Tibial nerve (tissue), 4 donors: ENCODE results near the gene CADPS. TPM values are rescaled to one million over a fixed set of nuclear protein-coding genes. Genes with fewer than 3 reads are reported as not detected.

ENCODE experiments used
- DNase-seq, 2 donors: peaks; one replicate each; pipeline ENCODE4 v3.0.0-alpha.2; 2019; ENCODE audit warnings: low spot score in 2 of 2
- H3K27ac ChIP-seq, 4 donors: fragments of 200-600 bp; sonication (generic) in 3 of 4; one replicate each; pipeline ENCODE4 v1.5.1; 2017 to 2019; ENCODE audit warnings: mild to moderate bottlenecking in 1 of 4
- H3K27me3 ChIP-seq, 2 donors: fragments of 200-600 bp; sonication (generic) in 1 of 2; one replicate each; pipeline versions ENCODE4 v1.5.1 to v1.6.0; 2017 to 2019
- H3K36me3 ChIP-seq, 3 donors: fragments of 200-600 bp; sonication (generic); one replicate each; pipeline ENCODE4 v1.5.1; 2018 to 2019
- H3K4me1 ChIP-seq, 4 donors: fragments of 200-600 bp; sonication (generic) in 3 of 4; one replicate each; pipeline ENCODE4 v1.5.1; 2017 to 2019
- H3K4me3 ChIP-seq, 4 donors: fragments of 200-600 bp; sonication (generic) in 3 of 4; one replicate each; pipeline ENCODE4 v1.5.1; 2017 to 2019; ENCODE audit warnings: mild to moderate bottlenecking in 1 of 4, moderate library complexity in 1 of 4
- H3K9me3 ChIP-seq, 4 donors: fragments of 200-600 bp; sonication (generic) in 3 of 4; one replicate each; pipeline ENCODE4 v1.5.1; 2017 to 2019
- CTCF ChIP-seq, 5 experiments: fragments of 200-600 bp in 3 of 5; fragments of 450-650 bp in 2 of 5; sonication (generic) in 3 of 5; IDR thresholded peaks; one replicate each; pipeline ENCODE4 v1.5.1; 2016 to 2019; ENCODE audit warnings: antibody characterized with exemption in 5 of 5, mild to moderate bottlenecking in 3 of 5, moderate library complexity in 2 of 5
- EP300 ChIP-seq, 2 donors: sonication (generic); formaldehyde crosslinking; IDR thresholded peaks; one replicate each; pipeline ENCODE4 v1.6.1; 2017; ENCODE audit warnings: antibody characterized with exemption in 2 of 2, mild to moderate bottlenecking in 1 of 2
- POLR2A ChIP-seq, 2 donors: fragments of 450-650 bp; IDR thresholded peaks; one replicate each; pipeline ENCODE4 v1.6.1; 2017; ENCODE audit warnings: antibody characterized with exemption in 2 of 2, mild to moderate bottlenecking in 2 of 2, moderate library complexity in 2 of 2
- WGBS, 2 donors: methylation state at CpG; one replicate each; pipeline ENCODE4 v1.1.5; 2018; 5-methylcytosine and 5-hydroxymethylcytosine counted together
- total RNA-seq, 4 donors: library from RNA; depleted of rRNA; stranded (reverse); fragments of >200 nt; gene quantifications; one replicate each; pipeline ENCODE4 v1.1.0, GENCODE V29; 2016

Gene CADPS
- total RNA-seq, 4 donors from 2014 or later = 16.2 to 16.7 TPM; not detected in 2

- no peaks in the 10 kb centered on the region for H3K9me3 ChIP-seq
- H3K4me1 ChIP-seq = no peaks in the 10 kb centered on the region
- no peak for TF ChIP-seq POLR2A (IDR thresholded peaks at IDR 0.05)
- no peak for TF ChIP-seq EP300 (IDR thresholded peaks at IDR 0.05)
- TF ChIP-seq CTCF (IDR thresholded peaks at IDR 0.05) = no peak
- no peak overlapping the region for H3K4me3 ChIP-seq
- 74 to 78% methylated on average over 4 of the region's 4 CpGs for WGBS, 2 donors
- no peaks in the 10 kb centered on the region for H3K36me3 ChIP-seq
- no peak for DNase-seq
- peaks cover 0 to 4% of the 10 kb centered on the region in 2 donors for H3K27me3 ChIP-seq
- no peak overlapping the region for H3K27ac ChIP-seq
These were observed 150.7 kb downstream of the CADPS start for GRCh38 chr3:62724503-62724902.

GRCh38 chr3:62723914-62724217 lies 151.3 kb downstream of the CADPS start:
- no peaks in the 10 kb centered on the region for H3K9me3 ChIP-seq
- no peak overlapping the region for H3K4me3 ChIP-seq
- peaks cover 0 to 4% of the 10 kb centered on the region in 2 donors for H3K27me3 ChIP-seq
- 94 to 100% methylated on average over 1 of the region's 1 CpG for WGBS, 2 donors
- no peak for DNase-seq
- no peak overlapping the region for H3K27ac ChIP-seq
- no peaks in the 10 kb centered on the region for H3K36me3 ChIP-seq
- no peaks in the 10 kb centered on the region for H3K4me1 ChIP-seq
- no peak for TF ChIP-seq POLR2A (IDR thresholded peaks at IDR 0.05)
- TF ChIP-seq EP300 (IDR thresholded peaks at IDR 0.05) = no peak
- TF ChIP-seq CTCF (IDR thresholded peaks at IDR 0.05) = no peak

GRCh38 chr3:62723166-62723913 lies 151.9 kb downstream of the CADPS start:
- no peaks in the 10 kb centered on the region for H3K4me1 ChIP-seq
- no peak for DNase-seq
- no peaks in the 10 kb centered on the region for H3K36me3 ChIP-seq
- peaks cover 0 to 4% of the 10 kb centered on the region in 2 donors for H3K27me3 ChIP-seq
- H3K27ac ChIP-seq = no peak overlapping the region
- WGBS, 2 donors = 50 to 57% methylated on average over 13 of the region's 13 CpGs
- TF ChIP-seq POLR2A (IDR thresholded peaks at IDR 0.05) (no peak), EP300 (IDR thresholded peaks at IDR 0.05) (no peak), CTCF (IDR thresholded peaks at IDR 0.05) (no peak)
- H3K4me3 ChIP-seq = no peak overlapping the region
- H3K9me3 ChIP-seq = no peaks in the 10 kb centered on the region

GRCh38 chr3:62722344-62722743 lies 152.9 kb downstream of the CADPS start:
- DNase-seq = no peak
- no peak for TF ChIP-seq POLR2A (IDR thresholded peaks at IDR 0.05)
- no peak for TF ChIP-seq CTCF (IDR thresholded peaks at IDR 0.05)
- Histone ChIP-seq H3K9me3 (no peaks in the 10 kb centered on the region), H3K4me3 (no peak overlapping the region), H3K36me3 (no peaks in the 10 kb centered on the region), H3K27me3 (peaks cover 0 to 4% of the 10 kb centered on the region in 2 donors), H3K4me1 (no peaks in the 10 kb centered on the region), H3K27ac (no peak overlapping the region)

- DNase-seq = no peak
- Histone ChIP-seq H3K27ac (no peak overlapping the region), H3K4me1 (no peaks in the 10 kb centered on the region), H3K9me3 (no peaks in the 10 kb centered on the region), H3K36me3 (no peaks in the 10 kb centered on the region), H3K27me3 (peaks cover 0 to 4% of the 10 kb centered on the region in 2 donors), H3K4me3 (no peak overlapping the region)
- WGBS, 2 donors = 42 to 43% methylated on average over 6 of the region's 6 CpGs
- TF ChIP-seq EP300 (IDR thresholded peaks at IDR 0.05) = no peak
- no peak for TF ChIP-seq CTCF (IDR thresholded peaks at IDR 0.05)
- TF ChIP-seq POLR2A (IDR thresholded peaks at IDR 0.05) = no peak
These were observed 156.5 kb downstream of the CADPS start for GRCh38 chr3:62718515-62719320.
